ENCODE data around the gene LTBP2. TPM values are rescaled to one million over a fixed set of nuclear protein-coding genes. Genes with fewer than 3 reads are reported as not detected.

LTBP2 gene
- total RNA-seq, 3 donors from 2014 or later (not counting 1 experiment from before 2014, with no cell fraction given), result 2.1 to 3.7 (median 3.0) TPM

DNA sequence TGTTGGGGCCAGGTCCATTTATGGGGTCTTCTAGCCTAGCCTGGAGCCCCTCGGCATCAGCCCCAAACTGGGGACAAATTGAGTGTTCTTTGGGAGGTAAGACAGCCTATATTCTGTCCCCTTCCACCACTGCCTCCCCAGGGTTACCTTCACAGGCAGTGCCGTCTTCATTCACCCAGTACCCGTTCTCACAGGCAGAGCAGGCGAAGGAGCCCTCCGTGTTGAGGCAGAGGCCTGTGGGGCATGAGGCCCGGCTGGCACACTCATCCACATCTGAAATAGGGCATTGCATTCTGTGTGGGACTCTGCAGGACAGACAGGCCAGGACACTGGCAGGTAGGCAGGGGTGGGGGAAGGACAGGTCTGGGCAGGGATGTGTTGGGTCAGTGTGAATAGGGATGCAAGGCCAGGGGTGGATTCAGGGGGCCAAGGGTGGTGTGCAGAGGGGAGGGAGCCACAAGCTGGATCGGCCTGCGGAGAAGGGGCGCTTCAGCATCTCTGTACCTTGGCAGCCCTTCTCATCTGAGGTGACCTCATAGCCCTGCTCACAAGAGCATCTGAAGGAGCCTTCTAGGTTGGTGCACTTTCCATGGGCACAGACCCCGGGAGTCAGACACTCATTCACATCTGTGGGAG lies 102.3 kb downstream of the LTBP2 start:
- H3K9me3 ChIP-seq (ENCODE audit: control insufficient read depth, insufficient read depth, low read length), result no peaks in the 10 kb centered on the region
- H3K9me3 Mint-ChIP-seq, result no peaks in the 10 kb centered on the region
- no peaks in the 10 kb centered on the region for H3K27me3 ChIP-seq (ENCODE audit: control insufficient read depth, insufficient read depth, low read length)
- intact Hi-C loops (cut with micrococcal nuclease), result no loop called here
- TF ChIP-seq, protein P1, sequence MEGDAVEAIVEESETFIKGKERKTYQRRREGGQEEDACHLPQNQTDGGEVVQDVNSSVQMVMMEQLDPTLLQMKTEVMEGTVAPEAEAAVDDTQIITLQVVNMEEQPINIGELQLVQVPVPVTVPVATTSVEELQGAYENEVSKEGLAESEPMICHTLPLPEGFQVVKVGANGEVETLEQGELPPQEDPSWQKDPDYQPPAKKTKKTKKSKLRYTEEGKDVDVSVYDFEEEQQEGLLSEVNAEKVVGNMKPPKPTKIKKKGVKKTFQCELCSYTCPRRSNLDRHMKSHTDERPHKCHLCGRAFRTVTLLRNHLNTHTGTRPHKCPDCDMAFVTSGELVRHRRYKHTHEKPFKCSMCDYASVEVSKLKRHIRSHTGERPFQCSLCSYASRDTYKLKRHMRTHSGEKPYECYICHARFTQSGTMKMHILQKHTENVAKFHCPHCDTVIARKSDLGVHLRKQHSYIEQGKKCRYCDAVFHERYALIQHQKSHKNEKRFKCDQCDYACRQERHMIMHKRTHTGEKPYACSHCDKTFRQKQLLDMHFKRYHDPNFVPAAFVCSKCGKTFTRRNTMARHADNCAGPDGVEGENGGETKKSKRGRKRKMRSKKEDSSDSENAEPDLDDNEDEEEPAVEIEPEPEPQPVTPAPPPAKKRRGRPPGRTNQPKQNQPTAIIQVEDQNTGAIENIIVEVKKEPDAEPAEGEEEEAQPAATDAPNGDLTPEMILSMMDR (IDR thresholded peaks at IDR 0.05), result no peak
- no peak overlapping the region for H3K4me3 ChIP-seq (ENCODE audit: low read length)
- no peak for DNase-seq
- no peak overlapping the region for H3K27ac ChIP-seq (ENCODE audit: low read length)
- H3K4me1 ChIP-seq (ENCODE audit: control insufficient read depth, insufficient read depth, low read length), result peaks cover 6% of the 10 kb centered on the region
- WGBS (ENCODE audit: insufficient coverage), result 91% methylated on average over 9 of the region's 10 CpGs
- no peaks in the 10 kb centered on the region for H3K36me3 ChIP-seq (ENCODE audit: control insufficient read depth, insufficient read depth, low read length)
- no peak overlapping the region for H3K4me3 Mint-ChIP-seq
- no peaks in the 10 kb centered on the region for H3K36me3 Mint-ChIP-seq
- no peak overlapping the region for H3K27ac Mint-ChIP-seq
- no peaks in the 10 kb centered on the region for H3K27me3 Mint-ChIP-seq (ENCODE audit: low read depth in 2 of 2)
- H3K4me1 Mint-ChIP-seq, result peaks cover 0 to 12% of the 10 kb centered on the region in 2 donors
- no peak for ATAC-seq

DNA sequence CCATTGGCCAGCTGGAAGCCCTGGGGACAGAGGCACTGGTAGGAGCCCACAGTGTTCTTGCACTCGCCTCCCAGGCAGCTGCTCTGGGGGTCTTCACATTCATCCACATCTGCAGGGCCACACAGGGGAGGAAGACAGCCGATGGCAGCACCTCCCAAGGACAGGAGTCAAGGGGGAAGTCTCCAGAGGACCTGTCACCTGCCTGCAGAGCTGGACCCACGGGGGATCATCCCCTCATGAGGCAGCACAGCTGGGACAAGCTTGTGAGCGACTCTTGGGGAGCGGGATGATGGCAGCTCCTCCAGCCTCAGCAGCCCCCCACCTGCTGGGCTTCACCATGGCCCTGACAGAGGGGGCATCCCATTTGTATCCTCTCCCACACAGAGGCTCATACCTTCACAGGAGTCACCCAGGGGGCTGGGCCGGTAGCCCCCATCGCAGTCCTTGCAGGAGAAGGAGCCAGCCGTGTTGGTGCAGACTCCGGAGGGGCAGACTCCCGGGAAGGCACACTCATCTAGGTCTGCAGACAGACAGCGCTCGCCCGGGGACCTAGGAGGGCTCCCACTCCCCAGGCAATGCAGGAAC lies 103.1 kb downstream of the LTBP2 start:
- H3K4me3 ChIP-seq (ENCODE audit: low read length), result no peak overlapping the region
- ATAC-seq, result no peak

DNA sequence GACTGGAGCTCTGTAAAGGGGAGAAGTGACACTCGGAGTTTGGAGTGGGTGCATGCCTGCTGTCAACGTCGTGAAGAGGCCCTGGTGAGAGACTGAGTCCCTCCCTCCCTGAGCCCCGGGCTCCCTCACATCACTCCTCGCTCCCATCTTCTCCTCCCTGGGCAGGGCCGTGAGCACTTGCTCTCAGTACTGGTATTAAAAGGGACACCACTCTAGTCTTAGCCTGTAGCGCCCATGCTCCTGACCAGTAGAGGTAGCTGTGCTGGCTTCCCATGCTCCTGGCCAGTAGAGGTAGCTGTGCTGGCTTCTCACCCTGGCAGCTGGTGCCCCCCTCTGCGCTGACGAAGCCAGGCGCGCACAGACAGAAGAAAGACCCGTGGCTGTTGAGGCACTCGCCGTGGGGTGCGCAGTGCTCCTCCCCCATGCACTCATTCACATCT lies 103.7 kb downstream of the LTBP2 start:
- Mint-ChIP-seq H3K4me3 (no peak overlapping the region), H3K36me3 (no peaks in the 10 kb centered on the region), H3K4me1 (peaks cover 0 to 8% of the 10 kb centered on the region in 2 donors), H3K27ac (no peak overlapping the region), H3K27me3 (ENCODE audit: low read depth in 2 of 2) (no peaks in the 10 kb centered on the region), H3K9me3 (no peaks in the 10 kb centered on the region)
- TF ChIP-seq, protein P1 (IDR thresholded peaks at IDR 0.05), result no peak
- intact Hi-C loops (cut with micrococcal nuclease), result no loop called here
- no peaks in the 10 kb centered on the region for H3K9me3 ChIP-seq (ENCODE audit: control insufficient read depth, insufficient read depth, low read length)
- no peak overlapping the region for H3K27ac ChIP-seq (ENCODE audit: low read length)
- DNase-seq (no peak), ATAC-seq (no peak)
- no peaks in the 10 kb centered on the region for H3K4me1 ChIP-seq (ENCODE audit: control insufficient read depth, insufficient read depth, low read length)
- no peaks in the 10 kb centered on the region for H3K27me3 ChIP-seq (ENCODE audit: control insufficient read depth, insufficient read depth, low read length)
- 69% methylated on average over 13 of the region's 15 CpGs for WGBS (ENCODE audit: insufficient coverage)
- no peaks in the 10 kb centered on the region for H3K36me3 ChIP-seq (ENCODE audit: control insufficient read depth, insufficient read depth, low read length)
- H3K4me3 ChIP-seq (ENCODE audit: low read length), result no peak overlapping the region

More for the DNA sequence above, 103.1 kb downstream of the LTBP2 start:
- Mint-ChIP-seq H3K36me3 (no peaks in the 10 kb centered on the region), H3K27me3 (ENCODE audit: low read depth in 2 of 2) (no peaks in the 10 kb centered on the region), H3K4me1 (peaks cover 0 to 8% of the 10 kb centered on the region in 2 donors), H3K9me3 (no peaks in the 10 kb centered on the region), H3K4me3 (no peak overlapping the region), H3K27ac (no peak overlapping the region)
- DNase-seq, result no peak
- H3K36me3 ChIP-seq (ENCODE audit: control insufficient read depth, insufficient read depth, low read length), result no peaks in the 10 kb centered on the region
- WGBS (ENCODE audit: insufficient coverage), result 87% methylated on average over 13 of the region's 13 CpGs
- H3K9me3 ChIP-seq (ENCODE audit: control insufficient read depth, insufficient read depth, low read length), result no peaks in the 10 kb centered on the region
- H3K27ac ChIP-seq (ENCODE audit: low read length), result no peak overlapping the region
- H3K27me3 ChIP-seq (ENCODE audit: control insufficient read depth, insufficient read depth, low read length), result no peaks in the 10 kb centered on the region
- no peaks in the 10 kb centered on the region for H3K4me1 ChIP-seq (ENCODE audit: control insufficient read depth, insufficient read depth, low read length)
- TF ChIP-seq, protein P1 (IDR thresholded peaks at IDR 0.05), result no peak
- intact Hi-C loops (cut with micrococcal nuclease), result no loop called here
